Neuronal stem cell (in vitro differentiated cells): Measurements from ENCODE around the gene STK32C.

Experiments used
- DNase-seq: peaks from one replicate; pipeline ENCODE4 v3.0.0-alpha.2; 2013; ENCODE audit warnings: low spot score
- H2AFZ ChIP-seq: one replicate; pipeline ENCODE4 v1.6.1; 2013; ENCODE audit warnings: mild to moderate bottlenecking, low read length, inconsistent platforms
- H2AK5ac ChIP-seq: 2 replicates; pipeline ENCODE4 v1.6.1; 2013; ENCODE audit warnings: low read depth, mild to moderate bottlenecking, inconsistent platforms, low read length, moderate library complexity, mixed read lengths
- H2BK120ac ChIP-seq: 2 replicates; pipeline ENCODE4 v1.6.1; 2013; ENCODE audit warnings: low read depth, mild to moderate bottlenecking, inconsistent platforms, low read length, moderate library complexity, mixed read lengths
- H2BK12ac ChIP-seq: one replicate; pipeline ENCODE4 v1.6.1; 2013; ENCODE audit warnings: low read length, inconsistent platforms
- H2BK15ac ChIP-seq: 2 replicates; pipeline ENCODE4 v1.6.1; 2013; ENCODE audit warnings: mild to moderate bottlenecking, low read length, inconsistent platforms, mixed read lengths
- H2BK5ac ChIP-seq: one replicate; pipeline ENCODE4 v1.6.1; 2013; ENCODE audit warnings: inconsistent platforms, mild to moderate bottlenecking, low read length, moderate library complexity
- H3K14ac ChIP-seq: one replicate; pipeline ENCODE4 v1.6.1; 2013; ENCODE audit warnings: low read length, inconsistent platforms
- H3K18ac ChIP-seq: 2 replicates; pipeline ENCODE4 v1.6.1; 2013; ENCODE audit warnings: low read length, inconsistent platforms
- H3K23ac ChIP-seq: 2 replicates; pipeline ENCODE4 v1.6.1; 2013; ENCODE audit warnings: low read depth, mild to moderate bottlenecking, mixed read lengths, low read length, inconsistent platforms; ENCODE audit not compliant: poor library complexity
- H3K27ac ChIP-seq: replicated peaks from 3 replicates; pipeline ENCODE4 v1.5.1; 2013; ENCODE audit warnings: low read length, inconsistent platforms
- H3K27me3 ChIP-seq, 3 experiments: 2 replicates each; pipeline ENCODE4 v1.6.1; 2013; ENCODE audit warnings: low read length in 3 of 3, mild to moderate bottlenecking in 2 of 3, inconsistent platforms in 1 of 3, low read depth in 1 of 3, mixed read lengths in 1 of 3, moderate library complexity in 1 of 3; ENCODE audit not compliant: control insufficient read depth in 3 of 3, insufficient read depth in 3 of 3
- H3K36me3 ChIP-seq, 2 donors: replicated peaks in 1 of 2; 2 replicates each; pipeline ENCODE4 v1.6.1; 2013; ENCODE audit warnings: low read length in 2 of 2; ENCODE audit not compliant: control insufficient read depth in 2 of 2, insufficient read depth in 2 of 2
- H3K4ac ChIP-seq: 2 replicates; pipeline ENCODE4 v1.6.1; 2013; ENCODE audit warnings: inconsistent platforms, mild to moderate bottlenecking, low read length, moderate library complexity
- H3K4me1 ChIP-seq, 2 donors: 1 replicate in 1 of 2; 2 replicates in 1 of 2; pipeline ENCODE4 v1.6.1; 2013; ENCODE audit warnings: low read length in 2 of 2, low read depth in 1 of 2; ENCODE audit not compliant: control insufficient read depth in 2 of 2, insufficient read depth in 1 of 2
- H3K4me2 ChIP-seq: one replicate; pipeline ENCODE4 v1.6.1; 2013; ENCODE audit warnings: mild to moderate bottlenecking, low read length, inconsistent platforms; ENCODE audit not compliant: insufficient read depth, poor library complexity, severe bottlenecking
- H3K4me3 ChIP-seq, 2 donors: 2 replicates each; pipeline ENCODE4 v1.5.1; 2013; ENCODE audit warnings: low read length in 2 of 2, mild to moderate bottlenecking in 2 of 2, inconsistent platforms in 1 of 2, moderate library complexity in 1 of 2
- H3K79me1 ChIP-seq: one replicate; pipeline ENCODE4 v1.6.1; 2013; ENCODE audit warnings: low read depth, mild to moderate bottlenecking, inconsistent platforms, low read length, moderate library complexity
- H3K9ac ChIP-seq: one replicate; pipeline ENCODE4 v1.6.1; 2013; ENCODE audit warnings: mild to moderate bottlenecking, low read depth, low read length, inconsistent platforms; ENCODE audit not compliant: poor library complexity
- H3K9me3 ChIP-seq, 2 donors: replicated peaks in 1 of 2; 2 replicates each; pipeline versions ENCODE3 to v1.6.1; 2013; ENCODE audit warnings: low read length in 2 of 2, mild to moderate bottlenecking in 2 of 2, inconsistent platforms in 1 of 2, low read depth in 1 of 2, mixed read lengths in 1 of 2, moderate library complexity in 1 of 2; ENCODE audit not compliant: control insufficient read depth in 2 of 2, insufficient read depth in 1 of 2
- H4K8ac ChIP-seq: one replicate; pipeline ENCODE4 v1.6.1; 2013; ENCODE audit warnings: low read depth, mild to moderate bottlenecking, inconsistent platforms, low read length, moderate library complexity
- H4K91ac ChIP-seq: one replicate; pipeline ENCODE4 v1.6.1; 2013; ENCODE audit warnings: low read length, low read depth, mild to moderate bottlenecking, inconsistent platforms; ENCODE audit not compliant: poor library complexity
- WGBS, 2 donors: extraction: QIAGEN DNeasy Blood & Tissue Kit; methylation state at CpG; one replicate each; pipeline ENCODE4 v1.1.7; 2013; ENCODE audit warnings: missing lambda C conversion rate in 2 of 2, mixed read lengths in 1 of 2; ENCODE audit not compliant: insufficient read length in 2 of 2, insufficient replicate concordance in 1 of 2; ENCODE audit errors: extremely low coverage in 2 of 2; 5-methylcytosine and 5-hydroxymethylcytosine counted together

Gene STK32C

DNA sequence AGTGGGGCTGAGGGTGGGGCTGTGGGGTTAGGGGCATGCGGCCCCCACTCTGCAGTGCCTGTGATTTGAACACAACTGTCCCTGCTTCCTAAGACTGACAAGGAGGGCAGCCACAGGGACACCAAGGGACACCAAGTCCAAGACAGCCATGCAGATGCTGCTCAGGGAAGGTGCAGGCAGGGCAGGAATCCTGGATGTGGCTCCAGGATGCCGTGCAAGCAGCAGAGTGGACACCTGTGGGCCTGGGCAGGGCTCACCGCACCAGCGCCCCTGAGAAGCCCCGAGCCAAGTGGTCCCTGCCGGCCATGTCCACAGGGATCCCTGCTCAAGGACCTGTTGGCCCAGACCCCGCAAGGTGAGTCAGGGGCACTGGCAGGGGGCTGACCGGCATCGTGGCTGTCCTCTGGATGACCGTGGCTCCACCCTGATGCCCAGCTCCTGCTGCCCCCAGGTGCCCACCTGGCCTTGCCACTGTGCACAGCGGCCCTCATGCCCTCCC lies 58.5 kb downstream of the STK32C start:
- H2BK15ac ChIP-seq = peak overlapping the region; percentile 89
- peak overlapping the region; percentile 38 for H3K9ac ChIP-seq
- H3K4me3 ChIP-seq = no peak overlapping the region
- peak overlapping the region; percentile 96 for H2BK12ac ChIP-seq
- no peak overlapping the region for H4K91ac ChIP-seq
- H3K4ac ChIP-seq = peak overlapping the region; percentile 59
- no peak for DNase-seq
- H2BK5ac ChIP-seq = peak overlapping the region; percentile 59
- H3K27ac ChIP-seq = no peak overlapping the region
- peaks cover 4% of the 10 kb centered on the region for H3K79me1 ChIP-seq
- no peak overlapping the region for H3K4me2 ChIP-seq
- H3K27me3 ChIP-seq = peaks cover 0 to 7% (median 0%) of the 10 kb centered on the region in 3 experiments
- no CpG with 5 or more reads among the region's 11 CpGs for WGBS, 2 donors
- no peak overlapping the region for H3K14ac ChIP-seq
- no peak overlapping the region for H3K23ac ChIP-seq
- H2AFZ ChIP-seq = no peak overlapping the region
- H2AK5ac ChIP-seq = peak overlapping the region; percentile 100
- H3K9me3 ChIP-seq = no peaks in the 10 kb centered on the region
- H3K36me3 ChIP-seq = no peaks in the 10 kb centered on the region
- H4K8ac ChIP-seq = no peak overlapping the region
- peaks cover 0 to 21% of the 10 kb centered on the region in 2 donors for H3K4me1 ChIP-seq
- H3K18ac ChIP-seq = peak overlapping the region; percentile 91
- peak overlapping the region; percentile 75 for H2BK120ac ChIP-seq

- H3K9ac ChIP-seq = peak overlapping the region; percentile 86
- H2BK5ac ChIP-seq = peak overlapping the region; percentile 4
- H2BK12ac ChIP-seq = no peak overlapping the region
- H3K27me3 ChIP-seq = peaks cover 0 to 5% (median 0%) of the 10 kb centered on the region in 3 experiments
- peaks cover 0 to 27% of the 10 kb centered on the region in 2 donors for H3K4me1 ChIP-seq
- H3K79me1 ChIP-seq = peaks cover 4% of the 10 kb centered on the region
- no peak overlapping the region for H3K27ac ChIP-seq
- peak overlapping the region; percentile 58 for H3K4me2 ChIP-seq
- peak overlapping the region; percentile 44 for H3K23ac ChIP-seq
- no peak overlapping the region for H3K14ac ChIP-seq
- peak overlapping the region; percentile 20 for H3K18ac ChIP-seq
- no peaks in the 10 kb centered on the region for H3K9me3 ChIP-seq
- H3K36me3 ChIP-seq = no peaks in the 10 kb centered on the region
- peak overlapping the region; percentile 84 for H2AK5ac ChIP-seq
- H2BK15ac ChIP-seq = peak overlapping the region; percentile 100
- no CpG with 5 or more reads among the region's 38 CpGs for WGBS, 2 donors
- peak overlapping the region; percentile 74 for H2AFZ ChIP-seq
- H3K4me3 ChIP-seq = peak overlapping the region; percentile 40 to 73
- no peak overlapping the region for H4K8ac ChIP-seq
- H3K4ac ChIP-seq = no peak overlapping the region
- H2BK120ac ChIP-seq = no peak overlapping the region
- peak; percentile 36 for DNase-seq
- H4K91ac ChIP-seq = peak overlapping the region; percentile 38
Measured at GRCh38 chr10:132248455-132249225, 59.1 kb downstream of the STK32C start.

- WGBS, 2 donors = no CpG with 5 or more reads among the region's 19 CpGs
- Histone ChIP-seq H3K79me1 (peaks cover 4% of the 10 kb centered on the region), H2BK120ac (peak overlapping the region; percentile 92), H3K27ac (no peak overlapping the region), H4K8ac (no peak overlapping the region), H2AFZ (no peak overlapping the region), H2BK5ac (peak overlapping the region; percentile 4), H3K18ac (peak overlapping the region; percentile 20), H3K14ac (no peak overlapping the region), H4K91ac (no peak overlapping the region), H3K4ac (peak overlapping the region; percentile 91), H3K9me3 (no peaks in the 10 kb centered on the region), H2AK5ac (peak overlapping the region; percentile 84), H3K4me1 (peaks cover 4 to 32% of the 10 kb centered on the region in 2 donors), H3K36me3 (no peaks in the 10 kb centered on the region), H3K4me3 (no peak overlapping the region), H3K4me2 (no peak overlapping the region), H3K9ac (peak overlapping the region; percentile 9), H2BK15ac (peak overlapping the region; percentile 100), H3K23ac (peak overlapping the region; percentile 44), H3K27me3 (peaks cover 0 to under 1% (median 0%) of the 10 kb centered on the region in 3 experiments), H2BK12ac (peak overlapping the region; percentile 91)
- DNase-seq = no peak
Measured at GRCh38 chr10:132247943-132248342, 59.8 kb downstream of the STK32C start.

GRCh38 chr10:132246296-132246695 lies 61.5 kb downstream of the STK32C start:
- Histone ChIP-seq H2BK5ac (peak overlapping the region; percentile 84), H3K23ac (peak overlapping the region; percentile 85), H3K27me3 (no peaks in the 10 kb centered on the region), H2AFZ (no peak overlapping the region), H3K4ac (peak overlapping the region; percentile 46), H3K4me2 (no peak overlapping the region), H2AK5ac (peak overlapping the region; percentile 84), H2BK15ac (peak overlapping the region; percentile 100), H2BK120ac (peak overlapping the region; percentile 83), H3K36me3 (no peaks in the 10 kb centered on the region), H3K27ac (no peak overlapping the region), H3K79me1 (peaks cover 4% of the 10 kb centered on the region), H2BK12ac (peak overlapping the region; percentile 14), H3K14ac (peak overlapping the region; percentile 4), H3K9me3 (no peaks in the 10 kb centered on the region), H3K18ac (peak overlapping the region; percentile 20), H3K9ac (no peak overlapping the region), H4K91ac (peak overlapping the region; percentile 92), H3K4me3 (no peak overlapping the region), H4K8ac (peak overlapping the region; percentile 52), H3K4me1 (peaks cover 5 to 36% of the 10 kb centered on the region in 2 donors)
- DNase-seq = no peak
- no CpG with 5 or more reads among the region's 13 CpGs for WGBS, 2 donors
